GM12872 (cell line): ENCODE measurements around the gene TACO1.

Source experiments
- TF ChIP-seq, protein P1 (sequence below): IDR thresholded peaks from 3 replicates; pipeline ENCODE4 v1.5.1; 2011; ENCODE audit warnings: low read depth, mild to moderate bottlenecking, low read length, moderate library complexity; ENCODE audit not compliant: insufficient read depth

Gene TACO1

DNA sequence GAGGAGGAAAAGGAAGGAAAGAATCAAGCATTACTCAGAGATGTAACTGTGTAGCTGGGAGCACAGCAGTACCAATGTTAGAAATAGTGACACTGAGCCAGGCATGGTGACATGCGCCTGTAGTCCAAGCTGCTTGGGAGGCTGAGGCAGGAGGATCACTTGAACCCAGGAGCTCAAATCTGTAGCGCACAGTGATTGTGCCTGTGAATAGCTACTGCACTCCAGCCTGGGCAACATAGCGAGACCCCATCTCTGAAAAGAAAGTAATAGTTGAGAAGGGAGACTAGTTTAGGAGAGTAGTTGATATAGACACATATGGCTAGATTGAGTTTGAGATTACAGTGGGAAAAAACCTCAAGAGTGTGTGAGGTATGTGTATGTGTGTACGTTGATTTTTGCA is 39.3 kb downstream of the TACO1 start:
- TF ChIP-seq, protein P1, sequence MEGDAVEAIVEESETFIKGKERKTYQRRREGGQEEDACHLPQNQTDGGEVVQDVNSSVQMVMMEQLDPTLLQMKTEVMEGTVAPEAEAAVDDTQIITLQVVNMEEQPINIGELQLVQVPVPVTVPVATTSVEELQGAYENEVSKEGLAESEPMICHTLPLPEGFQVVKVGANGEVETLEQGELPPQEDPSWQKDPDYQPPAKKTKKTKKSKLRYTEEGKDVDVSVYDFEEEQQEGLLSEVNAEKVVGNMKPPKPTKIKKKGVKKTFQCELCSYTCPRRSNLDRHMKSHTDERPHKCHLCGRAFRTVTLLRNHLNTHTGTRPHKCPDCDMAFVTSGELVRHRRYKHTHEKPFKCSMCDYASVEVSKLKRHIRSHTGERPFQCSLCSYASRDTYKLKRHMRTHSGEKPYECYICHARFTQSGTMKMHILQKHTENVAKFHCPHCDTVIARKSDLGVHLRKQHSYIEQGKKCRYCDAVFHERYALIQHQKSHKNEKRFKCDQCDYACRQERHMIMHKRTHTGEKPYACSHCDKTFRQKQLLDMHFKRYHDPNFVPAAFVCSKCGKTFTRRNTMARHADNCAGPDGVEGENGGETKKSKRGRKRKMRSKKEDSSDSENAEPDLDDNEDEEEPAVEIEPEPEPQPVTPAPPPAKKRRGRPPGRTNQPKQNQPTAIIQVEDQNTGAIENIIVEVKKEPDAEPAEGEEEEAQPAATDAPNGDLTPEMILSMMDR = no peak

GRCh38 chr17:63641692-63642448 is 41.2 kb downstream of the TACO1 start:
- TF ChIP-seq, protein P1 = no peak

GRCh38 chr17:63644846-63645245 is 44.2 kb downstream of the TACO1 start:
- TF ChIP-seq, protein P1 = no peak

DNA sequence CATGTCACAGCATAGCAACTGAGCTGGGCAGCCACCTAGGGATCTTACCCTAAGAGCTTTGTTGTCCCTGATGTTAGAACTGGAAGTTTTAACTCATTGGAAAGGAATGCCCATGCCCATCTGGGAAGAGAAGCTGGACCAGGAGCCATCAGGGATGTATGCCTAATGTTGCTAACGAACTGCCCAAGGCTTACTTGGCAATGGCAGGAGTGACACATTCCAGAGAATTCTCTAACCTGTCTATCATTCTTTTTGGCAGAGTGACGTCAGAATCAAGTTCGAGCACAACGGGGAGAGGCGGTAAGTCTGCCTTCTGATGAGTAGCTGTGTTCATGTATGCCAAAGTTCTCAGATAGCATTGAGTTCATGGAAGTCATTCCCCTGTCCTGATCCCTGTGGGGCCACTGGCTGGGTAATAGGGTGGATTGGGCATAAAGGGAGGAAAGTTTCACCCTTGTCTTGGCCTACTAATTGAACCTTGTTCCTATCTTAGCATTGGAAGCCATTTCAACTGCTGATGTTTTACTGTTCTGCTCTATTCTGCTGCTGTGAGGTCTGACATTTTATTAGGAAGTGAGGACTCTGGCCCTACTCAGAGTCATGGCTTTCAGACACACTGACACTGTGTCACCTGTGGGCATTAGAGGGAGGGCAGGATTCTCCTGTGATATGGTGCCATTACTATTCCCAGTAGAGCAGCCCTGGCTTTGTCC is 45.2 kb downstream of the TACO1 start:
- TF ChIP-seq, protein P1 = no peak

GRCh38 chr17:63646488-63646806 is 45.8 kb downstream of the TACO1 start:
- TF ChIP-seq, protein P1 = no peak

DNA sequence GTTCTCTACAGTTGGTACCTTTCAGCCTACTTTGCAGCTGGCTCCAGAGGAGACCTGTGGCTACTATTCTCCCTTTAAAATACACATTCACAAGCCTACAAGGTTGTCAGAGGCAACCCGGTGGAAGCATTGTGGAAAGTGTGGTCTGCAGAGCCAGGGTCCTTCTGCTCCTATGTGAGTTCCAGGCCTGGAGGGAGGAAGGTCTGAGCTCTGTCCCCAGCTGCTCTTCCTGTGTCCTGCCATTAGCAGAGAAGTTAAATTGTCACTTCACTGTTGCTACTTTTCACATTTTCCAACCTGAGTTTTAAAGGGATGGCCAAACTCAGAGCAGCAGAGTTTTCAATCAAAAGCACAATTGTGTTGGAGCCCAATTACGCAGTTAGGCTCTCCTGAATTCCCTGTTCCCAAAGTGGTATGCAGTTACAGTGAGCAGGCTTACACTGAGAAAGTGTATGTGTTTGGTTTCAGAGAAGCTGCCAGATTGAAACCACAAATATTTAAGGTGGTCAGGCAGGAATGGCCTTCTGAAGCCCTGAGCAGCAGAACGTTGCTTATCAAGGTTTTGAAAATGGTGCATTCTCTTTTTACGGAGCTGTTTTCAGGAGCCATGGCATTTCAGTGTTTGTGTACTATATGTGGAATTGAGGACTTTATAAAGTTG is 46.5 kb downstream of the TACO1 start:
- TF ChIP-seq, protein P1 = no peak

- TF ChIP-seq, protein P1 = no peak
Observed at GRCh38 chr17:63647936-63648335, 47.2 kb downstream of the TACO1 start.
